HL-60 (cell line): Measurements from ENCODE around the gene HPS4.

Source experiments
- DNase-seq, 2 experiments: peaks; one replicate each; pipeline ENCODE4 v3.0.0-alpha.2; 2010 to 2020; ENCODE audit warnings: low read depth in 1 of 2, low spot score in 1 of 2
- H3K27ac ChIP-seq: fragments of 250-450 bp; sonication (Bioruptor Pico); replicated peaks from 2 replicates; pipeline ENCODE4 v1.5.1; 2020; ENCODE audit warnings: mild to moderate bottlenecking, moderate library complexity
- H3K27me3 ChIP-seq: fragments of 250-450 bp; sonication (Bioruptor Pico); 2 replicates; pipeline ENCODE4 v1.5.1; 2021; ENCODE audit warnings: mild to moderate bottlenecking, moderate library complexity; ENCODE audit not compliant: insufficient read depth, poor library complexity, severe bottlenecking
- H3K4me3 ChIP-seq: replicated peaks from 2 replicates; pipeline ENCODE4 v1.5.1; 2011; ENCODE audit warnings: mild to moderate bottlenecking, control low read depth, low read length; ENCODE audit not compliant: insufficient read depth
- GABPA ChIP-seq: IDR thresholded peaks from 2 replicates; pipeline ENCODE4 v1.6.1; 2012; ENCODE audit warnings: low read depth
- POLR2AphosphoS5 ChIP-seq: IDR thresholded peaks from 2 replicates; pipeline ENCODE4 v1.6.1; 2012; ENCODE audit warnings: low read depth
- SPI1 ChIP-seq: IDR thresholded peaks from 2 replicates; pipeline ENCODE4 v1.6.1; 2012; ENCODE audit warnings: low read depth, mild to moderate bottlenecking, borderline replicate concordance
- TF ChIP-seq, protein P1 (sequence below): IDR thresholded peaks from 2 replicates; pipeline ENCODE4 v1.6.1; 2012; ENCODE audit warnings: low read depth; ENCODE audit not compliant: insufficient replicate concordance
- TF ChIP-seq, protein P2 (sequence below): IDR thresholded peaks from one replicate; pipeline ENCODE4 v1.5.1; 2011; ENCODE audit warnings: low read length, control low read depth, inconsistent platforms; ENCODE audit not compliant: insufficient read depth

The HPS4 gene

DNA sequence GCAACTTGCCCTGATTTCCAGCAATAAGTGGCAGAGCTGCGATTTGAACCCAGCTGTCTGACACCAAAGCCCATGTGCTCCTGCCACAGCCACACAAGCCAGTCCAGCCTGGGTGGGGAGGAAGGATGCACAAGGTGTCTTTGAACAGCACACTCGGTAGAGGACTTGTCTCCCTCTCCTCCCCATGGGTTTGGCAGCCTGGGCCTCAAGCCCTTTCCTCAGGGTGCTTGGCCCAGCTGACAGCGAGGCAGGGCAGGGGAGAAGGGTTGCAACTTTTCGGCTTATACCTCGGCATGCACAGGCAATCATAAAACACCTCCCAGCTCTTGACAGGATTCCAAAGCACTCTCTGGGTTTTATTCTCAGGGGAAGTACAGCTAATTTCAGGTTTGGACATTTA is 35.2 kb downstream of the HPS4 start:
- no peak overlapping the region for H3K27ac ChIP-seq
- no peak overlapping the region for H3K4me3 ChIP-seq
- H3K27me3 ChIP-seq: no peaks in the 10 kb centered on the region
- TF ChIP-seq GABPA: no peak
- no peak for TF ChIP-seq SPI1
- TF ChIP-seq, protein P1, sequence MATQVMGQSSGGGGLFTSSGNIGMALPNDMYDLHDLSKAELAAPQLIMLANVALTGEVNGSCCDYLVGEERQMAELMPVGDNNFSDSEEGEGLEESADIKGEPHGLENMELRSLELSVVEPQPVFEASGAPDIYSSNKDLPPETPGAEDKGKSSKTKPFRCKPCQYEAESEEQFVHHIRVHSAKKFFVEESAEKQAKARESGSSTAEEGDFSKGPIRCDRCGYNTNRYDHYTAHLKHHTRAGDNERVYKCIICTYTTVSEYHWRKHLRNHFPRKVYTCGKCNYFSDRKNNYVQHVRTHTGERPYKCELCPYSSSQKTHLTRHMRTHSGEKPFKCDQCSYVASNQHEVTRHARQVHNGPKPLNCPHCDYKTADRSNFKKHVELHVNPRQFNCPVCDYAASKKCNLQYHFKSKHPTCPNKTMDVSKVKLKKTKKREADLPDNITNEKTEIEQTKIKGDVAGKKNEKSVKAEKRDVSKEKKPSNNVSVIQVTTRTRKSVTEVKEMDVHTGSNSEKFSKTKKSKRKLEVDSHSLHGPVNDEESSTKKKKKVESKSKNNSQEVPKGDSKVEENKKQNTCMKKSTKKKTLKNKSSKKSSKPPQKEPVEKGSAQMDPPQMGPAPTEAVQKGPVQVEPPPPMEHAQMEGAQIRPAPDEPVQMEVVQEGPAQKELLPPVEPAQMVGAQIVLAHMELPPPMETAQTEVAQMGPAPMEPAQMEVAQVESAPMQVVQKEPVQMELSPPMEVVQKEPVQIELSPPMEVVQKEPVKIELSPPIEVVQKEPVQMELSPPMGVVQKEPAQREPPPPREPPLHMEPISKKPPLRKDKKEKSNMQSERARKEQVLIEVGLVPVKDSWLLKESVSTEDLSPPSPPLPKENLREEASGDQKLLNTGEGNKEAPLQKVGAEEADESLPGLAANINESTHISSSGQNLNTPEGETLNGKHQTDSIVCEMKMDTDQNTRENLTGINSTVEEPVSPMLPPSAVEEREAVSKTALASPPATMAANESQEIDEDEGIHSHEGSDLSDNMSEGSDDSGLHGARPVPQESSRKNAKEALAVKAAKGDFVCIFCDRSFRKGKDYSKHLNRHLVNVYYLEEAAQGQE: no peak
- no peak for TF ChIP-seq POLR2AphosphoS5
- TF ChIP-seq, protein P2, sequence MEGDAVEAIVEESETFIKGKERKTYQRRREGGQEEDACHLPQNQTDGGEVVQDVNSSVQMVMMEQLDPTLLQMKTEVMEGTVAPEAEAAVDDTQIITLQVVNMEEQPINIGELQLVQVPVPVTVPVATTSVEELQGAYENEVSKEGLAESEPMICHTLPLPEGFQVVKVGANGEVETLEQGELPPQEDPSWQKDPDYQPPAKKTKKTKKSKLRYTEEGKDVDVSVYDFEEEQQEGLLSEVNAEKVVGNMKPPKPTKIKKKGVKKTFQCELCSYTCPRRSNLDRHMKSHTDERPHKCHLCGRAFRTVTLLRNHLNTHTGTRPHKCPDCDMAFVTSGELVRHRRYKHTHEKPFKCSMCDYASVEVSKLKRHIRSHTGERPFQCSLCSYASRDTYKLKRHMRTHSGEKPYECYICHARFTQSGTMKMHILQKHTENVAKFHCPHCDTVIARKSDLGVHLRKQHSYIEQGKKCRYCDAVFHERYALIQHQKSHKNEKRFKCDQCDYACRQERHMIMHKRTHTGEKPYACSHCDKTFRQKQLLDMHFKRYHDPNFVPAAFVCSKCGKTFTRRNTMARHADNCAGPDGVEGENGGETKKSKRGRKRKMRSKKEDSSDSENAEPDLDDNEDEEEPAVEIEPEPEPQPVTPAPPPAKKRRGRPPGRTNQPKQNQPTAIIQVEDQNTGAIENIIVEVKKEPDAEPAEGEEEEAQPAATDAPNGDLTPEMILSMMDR: no peak
- DNase-seq: no peak

- no peak for DNase-seq
- no peaks in the 10 kb centered on the region for H3K27me3 ChIP-seq
Observed at GRCh38 chr22:26447584-26448329, 35.8 kb downstream of the HPS4 start.

GRCh38 chr22:26446808-26447515 is 36.6 kb downstream of the HPS4 start:
- TF ChIP-seq POLR2AphosphoS5 (no peak), GABPA (no peak), SPI1 (no peak)
- TF ChIP-seq, protein P1: no peak
- DNase-seq: no peak
- Histone ChIP-seq H3K27me3 (no peaks in the 10 kb centered on the region), H3K4me3 (no peak overlapping the region), H3K27ac (no peak overlapping the region)

More at GRCh38 chr22:26447584-26448329, 35.8 kb downstream of the HPS4 start:
- Histone ChIP-seq H3K4me3 (no peak overlapping the region), H3K27ac (no peak overlapping the region)
- no peak for TF ChIP-seq POLR2AphosphoS5
- TF ChIP-seq GABPA: no peak

DNA sequence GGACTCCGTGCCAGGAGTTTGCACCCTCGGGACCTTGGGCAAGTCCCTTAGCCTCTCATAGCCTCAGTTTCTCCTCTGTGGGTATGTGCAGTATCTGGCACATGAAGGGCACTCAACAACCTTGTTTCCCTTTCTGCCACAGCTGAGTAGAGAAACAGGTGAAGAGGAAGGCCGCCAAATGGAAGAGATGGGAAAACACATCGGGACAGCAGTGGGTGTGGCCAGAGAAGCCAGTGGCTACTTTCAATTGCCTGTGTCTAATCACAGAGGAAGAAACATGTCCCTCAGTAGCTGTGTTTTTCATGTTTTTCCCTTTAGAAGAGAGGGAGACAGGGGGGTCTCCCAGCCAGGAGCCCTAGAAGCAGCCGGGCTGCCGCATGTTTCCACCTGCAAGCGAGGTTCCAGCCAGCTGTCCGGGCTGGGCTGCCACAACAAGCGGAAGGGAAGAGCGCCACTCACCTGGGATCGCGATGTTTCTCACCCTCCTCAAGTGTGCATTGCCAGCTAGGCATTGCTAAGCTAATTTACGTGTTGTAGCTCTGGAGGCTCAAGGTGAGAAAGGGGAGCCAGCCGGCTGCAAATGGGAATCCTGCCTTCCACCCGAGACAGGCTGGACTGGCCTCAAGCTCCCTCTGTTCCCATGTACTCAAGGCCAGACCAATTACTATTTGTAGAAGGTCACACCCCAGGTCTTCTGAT is 37.9 kb downstream of the HPS4 start:
- no peak for DNase-seq
- Histone ChIP-seq H3K4me3 (no peak overlapping the region), H3K27me3 (no peaks in the 10 kb centered on the region), H3K27ac (no peak overlapping the region)
- TF ChIP-seq, protein P2: no peak
- TF ChIP-seq POLR2AphosphoS5 (no peak), GABPA (no peak), SPI1 (no peak)
- TF ChIP-seq, protein P1: no peak
